Activated naive CD4-positive, alpha-beta T cell treated with anti-CD3 and anti-CD28 coated beads, Interleukin-2, amount 50 U/mL, for 72 hours (primary cell): ENCODE results near the gene METTL27. TPM values are rescaled to one million over a fixed set of nuclear protein-coding genes. Genes with fewer than 3 reads are reported as not detected.
A peak's percentile ranks its signal among the peaks of the same experiment; 100 is the strongest.
"Not testable (repeated sequence)": the region's sequence is repeated elsewhere in the genome, so short reads cannot be mapped to it uniquely, and the experiment has no call there.

ENCODE experiments used
- ATAC-seq, 2 donors: fragments of 150-1000 bp; cut with Tn5 transposase; 2 replicates each; pipeline ENCODE4 v1.10.0; 2021; ENCODE audit warnings: mild to moderate bottlenecking in 2 of 2, moderate library complexity in 2 of 2
- DNase-seq, 2 donors: peaks; one replicate each; pipeline ENCODE4 v3.0.0; 2021 to 2022; ENCODE audit warnings: low spot score in 2 of 2
- H3K27ac Mint-ChIP-seq, 2 donors: one replicate each; pipeline ENCODE4 v1.8.0; 2022; ENCODE audit warnings: mild to moderate bottlenecking in 2 of 2, mixed read lengths in 2 of 2
- H3K36me3 Mint-ChIP-seq, 2 donors: one replicate each; pipeline ENCODE4 v1.8.0; 2022; ENCODE audit warnings: mixed read lengths in 2 of 2
- H3K9me3 Mint-ChIP-seq, 2 donors: one replicate each; pipeline ENCODE4 v1.8.0; 2022; ENCODE audit warnings: mixed read lengths in 2 of 2
- total RNA-seq, 2 donors: library from RNA; stranded (reverse); gene quantifications; one replicate each; pipeline ENCODE4 v1.2.3, GENCODE V29; 2022

The METTL27 gene
- total RNA-seq = 1 to 10 TPM in 1 of 2 donors, under 1 TPM in 1; 0.50 to 3.4 TPM

GRCh38 chr7:73842067-73842976 lies at the start of gene METTL27:
Gene METTL27, minus strand, starts transcription at chr7:73842516. Its CDS starts 376 bp downstream, at chr7:73842140.
- peak within 1 kb of the TSS in 1 of 2 donors; percentile 22 for H3K27ac Mint-ChIP-seq
- peak; percentile 98 to 99 for ATAC-seq
- no peaks in the 10 kb centered on the region for H3K36me3 Mint-ChIP-seq
- no peaks in the 10 kb centered on the region for H3K9me3 Mint-ChIP-seq
- peak; percentile 89 for DNase-seq

GRCh38 chr7:73891178-73891885 lies 49.0 kb upstream of the METTL27 start:
- ATAC-seq (no peak), DNase-seq (no peak)
- peaks cover 0 to 7% of the 10 kb centered on the region in 2 donors for H3K36me3 Mint-ChIP-seq
- H3K9me3 Mint-ChIP-seq = peaks cover 0 to 7% of the 10 kb centered on the region in 2 donors
- no peak overlapping the region for H3K27ac Mint-ChIP-seq

GRCh38 chr7:73890555-73891147 lies 48.3 kb upstream of the METTL27 start:
- peaks cover 0 to 4% of the 10 kb centered on the region in 2 donors for H3K36me3 Mint-ChIP-seq
- ATAC-seq (no peak), DNase-seq (no peak)
- no peak overlapping the region for H3K27ac Mint-ChIP-seq
- peaks cover 0 to 4% of the 10 kb centered on the region in 2 donors for H3K9me3 Mint-ChIP-seq

- ATAC-seq = no peak
- no peak for DNase-seq
- Mint-ChIP-seq H3K36me3 (no peaks in the 10 kb centered on the region), H3K27ac (no peak overlapping the region), H3K9me3 (no peaks in the 10 kb centered on the region)
Observed at GRCh38 chr7:73888959-73889358, 46.6 kb upstream of the METTL27 start.

GRCh38 chr7:73887762-73888161 lies 45.4 kb upstream of the METTL27 start:
- ATAC-seq = no peak
- no peaks in the 10 kb centered on the region for H3K9me3 Mint-ChIP-seq
- no peak overlapping the region for H3K27ac Mint-ChIP-seq
- DNase-seq = no peak
- H3K36me3 Mint-ChIP-seq = no peaks in the 10 kb centered on the region

GRCh38 chr7:73885975-73886798 lies 43.9 kb upstream of the METTL27 start:
- no peaks in the 10 kb centered on the region for H3K36me3 Mint-ChIP-seq
- ATAC-seq = no peak
- no peak for DNase-seq
- no peak overlapping the region for H3K27ac Mint-ChIP-seq
- no peaks in the 10 kb centered on the region for H3K9me3 Mint-ChIP-seq

GRCh38 chr7:73885433-73885974 lies 43.2 kb upstream of the METTL27 start:
- DNase-seq (no peak), ATAC-seq (no peak)
- H3K36me3 Mint-ChIP-seq = no peaks in the 10 kb centered on the region
- H3K9me3 Mint-ChIP-seq = no peaks in the 10 kb centered on the region
- no peak overlapping the region for H3K27ac Mint-ChIP-seq

- H3K9me3 Mint-ChIP-seq, ATAC-seq, H3K36me3 Mint-ChIP-seq, DNase-seq: not testable (repeated sequence)
- H3K27ac Mint-ChIP-seq = peak overlapping the region in 1 of 2 donors; percentile 29
Observed at GRCh38 chr7:73884867-73885422, 42.6 kb upstream of the METTL27 start.

GRCh38 chr7:73882047-73882402 lies 39.7 kb upstream of the METTL27 start:
- H3K9me3 Mint-ChIP-seq = no peaks in the 10 kb centered on the region
- ATAC-seq (no peak), DNase-seq (no peak)
- H3K36me3 Mint-ChIP-seq = no peaks in the 10 kb centered on the region
- H3K27ac Mint-ChIP-seq = no peak overlapping the region

- H3K9me3 Mint-ChIP-seq = no peaks in the 10 kb centered on the region
- no peak overlapping the region for H3K27ac Mint-ChIP-seq
- H3K36me3 Mint-ChIP-seq = no peaks in the 10 kb centered on the region
- ATAC-seq = no peak
- DNase-seq = no peak
Observed at GRCh38 chr7:73881352-73882046, 39.2 kb upstream of the METTL27 start.

GRCh38 chr7:73880755-73881328 lies 38.5 kb upstream of the METTL27 start:
- DNase-seq (no peak), ATAC-seq (no peak)
- H3K36me3 Mint-ChIP-seq = no peaks in the 10 kb centered on the region
- H3K27ac Mint-ChIP-seq = no peak overlapping the region
- H3K9me3 Mint-ChIP-seq = no peaks in the 10 kb centered on the region

- no peaks in the 10 kb centered on the region for H3K9me3 Mint-ChIP-seq
- no peaks in the 10 kb centered on the region for H3K36me3 Mint-ChIP-seq
- no peak overlapping the region for H3K27ac Mint-ChIP-seq
- no peak for ATAC-seq
- DNase-seq = no peak
Observed at GRCh38 chr7:73879977-73880681, 37.8 kb upstream of the METTL27 start.

GRCh38 chr7:73876973-73877372 lies 34.7 kb upstream of the METTL27 start:
- Mint-ChIP-seq H3K27ac (no peak overlapping the region), H3K36me3 (no peaks in the 10 kb centered on the region), H3K9me3 (no peaks in the 10 kb centered on the region)
- ATAC-seq = no peak
- no peak for DNase-seq

- H3K36me3 Mint-ChIP-seq = no peaks in the 10 kb centered on the region
- DNase-seq (no peak), ATAC-seq (no peak)
- no peak overlapping the region for H3K27ac Mint-ChIP-seq
- H3K9me3 Mint-ChIP-seq = no peaks in the 10 kb centered on the region
Observed at GRCh38 chr7:73876361-73876760, 34.0 kb upstream of the METTL27 start.
